GM13976 (cell line): ENCODE data around the gene PLEKHA1.

Experiments
- DNase-seq: peaks from one replicate; pipeline ENCODE4 v3.0.0; 2012; ENCODE audit warnings: low spot score
- in situ Hi-C: fragments of 300-500 bp; cut with MboI; formaldehyde crosslinking; loops from one replicate; pipeline ENCODE4 v1.12.0; 2022; ENCODE audit warnings: low sequenced_read_pairs, mixed read lengths, inconsistent platforms; ENCODE audit not compliant: unreplicated experiment
- TF ChIP-seq, protein P1 (sequence below): IDR thresholded peaks from 2 replicates; pipeline ENCODE4 v1.5.1; 2012; ENCODE audit warnings: borderline replicate concordance, mild to moderate bottlenecking; ENCODE audit not compliant: insufficient read depth; ENCODE audit errors: extremely low read depth, missing control alignments, control extremely low read depth

Gene PLEKHA1

DNA sequence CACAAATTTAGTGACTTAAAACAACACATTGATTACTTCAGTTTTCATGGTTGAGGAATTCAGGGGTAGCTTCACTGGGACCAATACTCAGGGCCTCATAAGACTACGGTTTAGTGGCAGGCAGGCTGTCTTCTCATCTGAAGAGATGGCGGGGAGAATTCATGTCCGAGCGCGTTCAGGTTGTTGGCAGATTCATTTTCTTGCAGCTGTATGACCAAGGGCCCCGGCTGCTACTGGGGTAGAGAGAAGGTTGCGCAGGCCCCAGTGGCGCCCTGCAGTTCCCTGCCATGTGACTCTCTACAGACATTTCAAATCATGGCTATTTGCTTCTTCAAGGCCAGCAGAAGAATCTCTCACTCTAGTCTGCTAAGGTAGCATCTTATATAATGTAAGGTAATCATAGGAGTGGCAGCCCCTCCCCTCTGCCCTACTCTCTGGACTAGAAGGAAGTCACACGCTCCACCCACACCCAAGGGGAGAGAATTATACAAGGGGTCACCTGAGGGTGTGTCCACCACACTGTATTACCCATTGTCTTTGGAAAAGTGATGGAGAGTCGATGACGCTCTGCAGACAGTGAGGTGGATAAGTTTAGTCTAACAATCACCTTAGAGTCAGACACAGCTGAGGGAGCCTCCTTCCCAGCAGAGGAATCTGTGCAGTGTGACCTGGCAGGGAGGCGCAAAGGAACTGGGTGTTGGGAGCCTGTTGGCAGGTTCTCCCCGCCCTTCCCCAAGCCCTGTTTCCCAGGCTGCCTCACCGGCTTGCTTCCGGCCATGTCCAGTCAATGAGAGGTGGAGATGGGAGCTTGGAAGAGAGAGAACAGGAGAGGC, 35.7 kb upstream of the PLEKHA1 start:
- TF ChIP-seq, protein P1, sequence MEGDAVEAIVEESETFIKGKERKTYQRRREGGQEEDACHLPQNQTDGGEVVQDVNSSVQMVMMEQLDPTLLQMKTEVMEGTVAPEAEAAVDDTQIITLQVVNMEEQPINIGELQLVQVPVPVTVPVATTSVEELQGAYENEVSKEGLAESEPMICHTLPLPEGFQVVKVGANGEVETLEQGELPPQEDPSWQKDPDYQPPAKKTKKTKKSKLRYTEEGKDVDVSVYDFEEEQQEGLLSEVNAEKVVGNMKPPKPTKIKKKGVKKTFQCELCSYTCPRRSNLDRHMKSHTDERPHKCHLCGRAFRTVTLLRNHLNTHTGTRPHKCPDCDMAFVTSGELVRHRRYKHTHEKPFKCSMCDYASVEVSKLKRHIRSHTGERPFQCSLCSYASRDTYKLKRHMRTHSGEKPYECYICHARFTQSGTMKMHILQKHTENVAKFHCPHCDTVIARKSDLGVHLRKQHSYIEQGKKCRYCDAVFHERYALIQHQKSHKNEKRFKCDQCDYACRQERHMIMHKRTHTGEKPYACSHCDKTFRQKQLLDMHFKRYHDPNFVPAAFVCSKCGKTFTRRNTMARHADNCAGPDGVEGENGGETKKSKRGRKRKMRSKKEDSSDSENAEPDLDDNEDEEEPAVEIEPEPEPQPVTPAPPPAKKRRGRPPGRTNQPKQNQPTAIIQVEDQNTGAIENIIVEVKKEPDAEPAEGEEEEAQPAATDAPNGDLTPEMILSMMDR, result no peak
- in situ Hi-C loops, result no loop called here
- DNase-seq, result no peak

DNA sequence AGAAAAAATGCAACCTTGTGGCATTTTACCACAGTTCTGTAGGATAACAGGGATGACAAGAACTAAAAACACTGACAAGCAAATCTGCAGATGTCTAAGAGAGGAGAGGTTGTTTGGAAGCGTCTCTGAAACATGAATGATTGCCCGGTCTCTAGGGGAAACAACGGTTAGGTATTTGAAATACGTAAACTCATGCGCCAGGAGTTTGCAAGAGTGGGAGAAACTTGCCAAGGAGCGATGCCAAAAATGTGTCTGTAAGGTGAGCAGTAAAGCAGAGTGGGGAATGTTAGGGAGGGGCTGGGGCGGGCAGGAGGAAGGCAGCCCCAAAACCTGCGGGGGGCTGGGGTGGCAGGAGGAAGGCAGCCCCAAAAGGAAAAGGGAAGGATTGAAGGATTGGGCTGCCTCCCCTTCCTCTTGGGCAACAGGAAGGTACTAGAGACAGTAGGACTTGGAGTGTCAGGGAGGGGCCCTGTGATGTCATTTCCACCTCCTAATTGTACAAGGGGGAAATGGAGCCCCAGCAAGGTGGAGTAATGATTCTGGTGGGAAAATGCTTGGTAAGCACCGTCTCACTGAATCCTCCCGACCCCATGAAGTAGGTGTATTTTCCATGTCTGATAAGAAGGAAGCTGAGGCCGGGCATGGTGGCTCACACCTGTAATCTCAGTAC, 33.2 kb upstream of the PLEKHA1 start:
- TF ChIP-seq, protein P1, result no peak
- no peak for DNase-seq
- in situ Hi-C loops, result no loop called here

DNA sequence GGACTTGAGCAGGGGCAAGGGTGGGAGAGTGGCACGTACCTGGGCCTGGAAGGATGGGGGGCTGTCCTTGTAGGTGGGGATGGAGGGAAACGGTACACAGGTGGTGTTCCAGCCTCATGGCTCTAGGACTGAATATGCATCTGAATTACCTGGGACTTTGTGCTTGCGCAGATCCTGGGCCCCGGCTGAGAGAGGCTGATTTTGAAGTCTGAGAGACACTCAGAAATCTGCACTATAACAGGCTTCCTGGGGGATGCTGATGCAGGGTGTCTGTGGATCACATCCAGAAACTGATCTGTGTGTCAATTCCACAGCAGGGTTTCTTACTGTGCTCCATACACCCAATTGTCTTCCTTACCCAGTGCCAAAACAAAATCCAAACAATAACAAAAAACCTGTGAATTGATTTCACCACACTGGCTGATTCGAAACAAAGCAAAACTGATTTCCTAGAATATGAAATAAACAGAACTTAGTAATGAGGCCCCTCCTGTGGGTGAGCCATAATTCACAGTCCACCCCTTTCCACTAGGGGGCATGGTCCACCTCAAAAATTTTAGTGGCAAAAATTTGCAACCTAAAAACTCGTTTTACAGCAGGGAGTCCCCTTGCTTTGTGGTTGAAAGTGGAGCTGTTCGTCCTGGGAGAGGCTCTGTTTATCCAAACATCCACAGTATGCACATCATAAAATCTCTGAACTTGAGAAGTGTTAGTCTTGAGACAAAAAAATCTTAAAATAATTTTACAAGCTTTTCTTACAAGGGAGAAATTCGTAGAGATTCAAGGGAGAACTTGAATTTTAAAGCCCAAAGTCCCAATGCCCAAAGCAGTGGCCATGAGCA, 32.0 kb upstream of the PLEKHA1 start:
- peak; percentile 65 for DNase-seq
- in situ Hi-C loops, result no loop called here
- TF ChIP-seq, protein P1, result peak; percentile 62

DNA sequence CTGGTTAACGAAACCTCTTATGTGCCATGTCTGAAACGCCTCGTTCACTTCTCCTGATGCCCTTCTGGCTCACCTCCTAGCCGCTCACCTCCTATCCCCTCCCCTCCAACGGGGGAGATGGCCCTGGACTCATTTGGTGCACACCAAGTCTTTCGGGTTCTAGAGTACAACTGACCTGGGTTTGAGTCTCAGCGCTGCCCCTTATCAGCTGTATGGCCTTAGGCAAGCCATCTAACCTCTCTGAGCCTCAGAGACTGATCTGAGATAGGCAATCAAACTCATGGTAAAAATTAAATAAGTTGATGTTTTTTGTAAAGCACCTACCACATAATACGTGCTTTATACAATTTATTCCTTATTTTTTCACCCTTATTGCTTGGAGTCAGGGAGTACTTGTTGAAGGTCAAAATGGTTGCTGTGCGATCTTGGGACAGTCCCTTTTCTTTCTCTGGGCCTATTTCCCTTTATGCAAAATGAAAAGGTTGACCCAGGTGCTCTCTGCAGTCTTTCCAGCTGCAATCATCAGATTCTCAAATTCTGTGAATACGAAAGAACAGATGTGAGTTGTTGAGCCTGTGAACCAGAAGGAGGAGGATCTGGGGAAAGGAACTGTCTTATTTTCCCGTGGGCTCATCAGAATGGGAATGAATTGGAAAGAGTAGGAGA, 31.2 kb upstream of the PLEKHA1 start:
- in situ Hi-C loops, result no loop called here
- DNase-seq, result no peak
- TF ChIP-seq, protein P1, result no peak

DNA sequence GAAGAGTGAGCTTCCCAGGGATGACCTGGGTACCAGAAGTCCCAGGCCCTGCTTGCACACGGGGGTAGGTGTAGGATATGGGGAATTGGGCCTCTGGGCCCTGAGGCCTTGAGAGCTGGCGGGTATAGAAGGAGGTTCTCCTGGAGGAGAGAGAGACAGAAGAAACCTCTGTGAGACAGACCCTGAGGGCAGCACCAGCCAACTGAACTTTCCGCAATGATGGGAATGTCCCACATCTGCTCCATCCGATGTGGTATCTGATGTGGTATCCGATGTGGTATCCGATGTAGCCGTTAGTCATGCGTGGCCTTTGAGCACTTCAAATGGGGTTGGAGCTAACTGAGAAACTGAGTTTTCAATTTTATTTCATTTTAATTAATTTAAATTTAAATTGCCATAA, 30.6 kb upstream of the PLEKHA1 start:
- DNase-seq, result no peak
- TF ChIP-seq, protein P1, result no peak
- in situ Hi-C loops, result no loop called here
